Measurements from ENCODE around the gene DCAF5.

DNA sequence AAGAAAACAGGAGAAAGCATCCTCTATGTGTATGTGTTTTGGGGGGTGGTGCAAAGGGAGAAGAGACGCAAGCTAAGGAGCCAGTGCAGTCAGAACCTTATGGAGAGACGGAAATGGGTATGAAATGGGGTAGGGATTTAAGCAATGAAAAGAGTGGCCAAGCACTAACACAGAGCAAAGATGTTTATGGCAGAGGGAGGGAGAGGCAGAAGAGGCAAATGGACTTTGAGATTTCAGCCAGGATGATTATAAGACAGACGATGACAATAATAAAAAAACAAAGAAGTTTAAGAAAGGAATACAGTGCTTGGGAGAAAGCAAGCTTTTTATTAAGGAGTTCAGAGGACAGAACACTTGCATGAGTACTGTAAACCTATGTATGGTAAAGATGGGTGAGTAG lies 44.6 kb downstream of the DCAF5 start:
- TF ChIP-seq, protein P1, sequence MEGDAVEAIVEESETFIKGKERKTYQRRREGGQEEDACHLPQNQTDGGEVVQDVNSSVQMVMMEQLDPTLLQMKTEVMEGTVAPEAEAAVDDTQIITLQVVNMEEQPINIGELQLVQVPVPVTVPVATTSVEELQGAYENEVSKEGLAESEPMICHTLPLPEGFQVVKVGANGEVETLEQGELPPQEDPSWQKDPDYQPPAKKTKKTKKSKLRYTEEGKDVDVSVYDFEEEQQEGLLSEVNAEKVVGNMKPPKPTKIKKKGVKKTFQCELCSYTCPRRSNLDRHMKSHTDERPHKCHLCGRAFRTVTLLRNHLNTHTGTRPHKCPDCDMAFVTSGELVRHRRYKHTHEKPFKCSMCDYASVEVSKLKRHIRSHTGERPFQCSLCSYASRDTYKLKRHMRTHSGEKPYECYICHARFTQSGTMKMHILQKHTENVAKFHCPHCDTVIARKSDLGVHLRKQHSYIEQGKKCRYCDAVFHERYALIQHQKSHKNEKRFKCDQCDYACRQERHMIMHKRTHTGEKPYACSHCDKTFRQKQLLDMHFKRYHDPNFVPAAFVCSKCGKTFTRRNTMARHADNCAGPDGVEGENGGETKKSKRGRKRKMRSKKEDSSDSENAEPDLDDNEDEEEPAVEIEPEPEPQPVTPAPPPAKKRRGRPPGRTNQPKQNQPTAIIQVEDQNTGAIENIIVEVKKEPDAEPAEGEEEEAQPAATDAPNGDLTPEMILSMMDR (conservative IDR thresholded peaks at IDR 0.05), result no peak
- no peak for TF ChIP-seq EZH2 (IDR thresholded peaks at IDR 0.05; ENCODE audit: low read depth)
